GM19193 (cell line): ENCODE data around the gene AGAP6.
"Not testable (repeated sequence)": the region's sequence is repeated elsewhere in the genome, so short reads cannot be mapped to it uniquely, and the experiment has no call there.

Source experiments
- POLR2A ChIP-seq: IDR thresholded peaks from 4 replicates; pipeline ENCODE4 v1.6.1; 2011; ENCODE audit not compliant: insufficient read depth, insufficient read length; ENCODE audit errors: extremely low read depth

The AGAP6 gene

GRCh38 chr10:49988376-49988775, at the start of gene AGAP6:
Gene AGAP6 (plus strand): TSS chr10:49988406. CDS start chr10:49988716, 310 bp downstream.
- not testable (repeated sequence) for TF ChIP-seq POLR2A

GRCh38 chr10:49941447-49942338, 46.5 kb upstream of the AGAP6 start, which contains the start of the genes PARG and TIMM23B:
Gene PARG (minus strand): TSS chr10:49942027. CDS start chr10:49941725, 302 bp downstream.
Gene TIMM23B (plus strand): TSS chr10:49942053. CDS start chr10:49942195, 142 bp downstream.
- peak; percentile 79 for TF ChIP-seq POLR2A

GRCh38 chr10:50021646-50022045, 33.4 kb downstream of the AGAP6 start:
- TF ChIP-seq POLR2A = no peak

DNA sequence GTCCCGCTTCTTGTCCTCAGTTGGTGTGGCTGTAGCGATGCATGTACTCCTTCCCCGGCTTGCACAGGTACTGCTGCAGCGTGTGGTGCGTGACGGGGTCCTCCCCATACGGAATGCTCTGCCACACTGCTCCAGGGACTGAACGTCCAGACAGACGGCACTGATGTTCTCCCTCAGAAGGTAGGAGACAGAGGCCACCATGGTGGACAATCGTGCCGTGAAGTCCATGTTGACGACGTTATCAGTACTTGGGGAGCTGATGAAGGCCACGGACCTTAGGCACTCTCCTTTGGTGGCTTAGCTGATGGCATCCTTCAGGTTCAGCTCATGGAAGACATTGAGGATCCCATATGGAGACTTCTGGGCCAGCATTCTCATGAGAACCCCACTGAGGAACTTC, 37.4 kb downstream of the AGAP6 start:
- TF ChIP-seq POLR2A = no peak

DNA sequence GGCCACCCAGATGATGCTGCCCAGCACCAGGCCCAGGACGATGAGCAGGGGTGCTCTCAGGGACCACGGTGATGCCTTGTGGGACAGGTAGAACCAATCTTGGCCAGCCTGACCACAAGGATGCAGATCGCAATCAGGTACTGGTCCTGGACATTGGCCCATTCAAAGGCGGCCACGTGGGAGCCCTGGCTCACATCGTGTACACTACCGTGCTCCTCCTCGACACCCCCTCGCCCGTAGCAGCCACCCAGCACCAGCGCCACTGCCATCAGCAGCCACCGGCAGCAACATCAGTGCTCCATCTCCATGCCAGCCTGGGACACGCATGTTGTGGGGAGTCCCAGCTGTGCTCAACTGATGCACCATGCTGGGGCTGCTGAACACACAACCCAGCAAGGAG, 39.0 kb downstream of the AGAP6 start:
- TF ChIP-seq POLR2A = no peak

- no peak for TF ChIP-seq POLR2A
Measured at GRCh38 chr10:50033481-50033880, 45.3 kb downstream of the AGAP6 start.

GRCh38 chr10:50044941-50045664, 56.9 kb downstream of the AGAP6 start:
- TF ChIP-seq POLR2A = no peak
